Keratinocyte (primary cell): ENCODE results near the gene S1PR2. TPM values are rescaled to one million over a fixed set of nuclear protein-coding genes. Genes with fewer than 3 reads are reported as not detected.

Experiments used
- DNase-seq: peaks from one replicate; pipeline ENCODE4 v3.0.0-alpha.2; 2011; ENCODE audit warnings: low read depth, missing footprints, low spot score
- FAIRE-seq: peaks from 2 replicates; lab custom pipeline; 2011; peaks lifted over from hg19 to GRCh38; lab: Jason Lieb, UNC
- H2AFZ ChIP-seq: 2 replicates; pipeline ENCODE4 v1.6.0; 2012; ENCODE audit warnings: low read length, control low read depth, inconsistent platforms; ENCODE audit not compliant: control insufficient read depth
- H3K27ac ChIP-seq: 2 replicates; pipeline ENCODE4 v1.5.1; 2011; ENCODE audit warnings: low read length; ENCODE audit not compliant: control insufficient read depth, insufficient read depth
- H3K27me3 ChIP-seq: 3 replicates; pipeline ENCODE4 v1.6.0; 2011; ENCODE audit warnings: low read length; ENCODE audit not compliant: control insufficient read depth, insufficient read depth; ENCODE audit errors: extremely low read depth
- H3K36me3 ChIP-seq, 2 experiments: 2 replicates in 1 of 2; 3 replicates in 1 of 2; pipeline ENCODE4 v1.5.1; 2011; ENCODE audit warnings: low read length in 2 of 2, mild to moderate bottlenecking in 1 of 2; ENCODE audit not compliant: control insufficient read depth in 2 of 2, insufficient read depth in 2 of 2; ENCODE audit errors: extremely low read depth in 1 of 2
- H3K4me1 ChIP-seq: 3 replicates; pipeline ENCODE4 v1.5.1; 2011; ENCODE audit warnings: low read length; ENCODE audit not compliant: control insufficient read depth, insufficient read depth; ENCODE audit errors: extremely low read depth
- H3K4me2 ChIP-seq: 3 replicates; pipeline ENCODE4 v1.6.0; 2011; ENCODE audit warnings: low read depth, low read length; ENCODE audit not compliant: control insufficient read depth, insufficient read depth; ENCODE audit errors: extremely low read depth
- H3K4me3 ChIP-seq, 3 experiments: fragments of 200-600 bp in 1 of 3; sonication (generic) in 1 of 3; 2 replicates in 2 of 3; 3 replicates in 1 of 3; pipeline ENCODE4 v1.5.1; 2011 to 2016; ENCODE audit warnings: low read length in 3 of 3, mild to moderate bottlenecking in 3 of 3, control low read depth in 2 of 3, inconsistent platforms in 1 of 3, low read depth in 1 of 3, mixed read lengths in 1 of 3, mixed run types in 1 of 3, moderate library complexity in 1 of 3; ENCODE audit not compliant: control insufficient read depth in 2 of 3, insufficient read depth in 2 of 3; ENCODE audit errors: extremely low read depth in 1 of 3
- H3K79me2 ChIP-seq: 2 replicates; pipeline ENCODE4 v1.6.0; 2012; ENCODE audit warnings: low read length; ENCODE audit not compliant: control insufficient read depth, insufficient read depth
- H3K9ac ChIP-seq: 3 replicates; pipeline ENCODE4 v1.6.0; 2011; ENCODE audit warnings: low read length; ENCODE audit not compliant: control insufficient read depth, insufficient read depth; ENCODE audit errors: extremely low read depth
- H3K9me1 ChIP-seq: 3 replicates; pipeline ENCODE4 v1.6.0; 2011; ENCODE audit warnings: low read length; ENCODE audit not compliant: control insufficient read depth, insufficient read depth; ENCODE audit errors: extremely low read depth
- H3K9me3 ChIP-seq: 2 replicates; pipeline ENCODE4 v1.5.1; 2012; ENCODE audit warnings: low read depth, low read length; ENCODE audit not compliant: control insufficient read depth
- H4K20me1 ChIP-seq: 3 replicates; pipeline ENCODE4 v1.6.0; 2011; ENCODE audit warnings: low read length; ENCODE audit not compliant: control insufficient read depth, insufficient read depth; ENCODE audit errors: extremely low read depth
- CTCF ChIP-seq, 3 experiments: IDR thresholded peaks in 1 of 3; conservative IDR thresholded peaks in 1 of 3; optimal IDR thresholded peaks in 1 of 3; 2 replicates in 2 of 3; 3 replicates in 1 of 3; pipeline versions ENCODE3 to v1.5.1; 2011; ENCODE audit warnings: low read length in 3 of 3, mild to moderate bottlenecking in 3 of 3, moderate library complexity in 2 of 3, control low read depth in 1 of 3, inconsistent platforms in 1 of 3; ENCODE audit not compliant: insufficient read depth in 2 of 3; ENCODE audit errors: extremely low read depth in 1 of 3
- EZH2 ChIP-seq: IDR thresholded peaks from one replicate; pipeline ENCODE4 v1.6.1; 2012; ENCODE audit warnings: inconsistent platforms, mild to moderate bottlenecking, low read length, moderate library complexity
- dilution Hi-C: fragments of 300-500 bp; cut with MboI; formaldehyde crosslinking; loops from one replicate; pipeline ENCODE4 v1.7.0; 2020; ENCODE audit warnings: low sequenced_read_pairs; ENCODE audit not compliant: extremely low pct_ligation_motif_present
- polyA plus RNA-seq, 5 experiments: library from polyadenylated mRNA; depleted of rRNA in 3 of 5; stranded (reverse) in 3 of 5; stranded (forward) in 1 of 5; unstranded in 1 of 5; fragments of >200 nt; gene quantifications; 1 replicate in 1 of 5; 2 replicates in 3 of 5; 3 replicates in 1 of 5; pipeline versions ENCODE4 v1.2.1 to v1.2.3, GENCODE V29; 2011 to 2012; ENCODE audit warnings: missing spikeins in 2 of 5, low read depth in 1 of 5, low replicate concordance in 1 of 5

S1PR2 gene
- polyA plus RNA-seq, 1 donor (not counting 4 experiments of a cell fraction or from before 2014, with no cell fraction given), result 1.6 TPM

- Histone ChIP-seq H3K4me2 (no peak overlapping the region), H3K9me1 (no peaks in the 10 kb centered on the region), H3K79me2 (no peaks in the 10 kb centered on the region), H4K20me1 (no peaks in the 10 kb centered on the region), H3K9me3 (no peaks in the 10 kb centered on the region), H3K4me3 (no peak overlapping the region), H2AFZ (no peak overlapping the region), H3K4me1 (no peaks in the 10 kb centered on the region), H3K27ac (no peak overlapping the region), H3K27me3 (no peaks in the 10 kb centered on the region), H3K9ac (no peak overlapping the region), H3K36me3 (no peaks in the 10 kb centered on the region)
- no peak for TF ChIP-seq EZH2
- no peak for TF ChIP-seq CTCF (optimal IDR thresholded peaks at IDR 0.05 in 1 of 3, IDR thresholded peaks at IDR 0.05 in 1 of 3, conservative IDR thresholded peaks at IDR 0.05 in 1 of 3; ENCODE audit: extremely low read depth in 1 of 3, insufficient read depth in 2 of 3, low read length in 3 of 3)
- DNase-seq (no peak), FAIRE-seq (no peak)
- dilution Hi-C loops, result no loop called here
These were observed 3.8 kb downstream of the S1PR2 start for GRCh38 chr19:10227026-10227971.

- H3K4me1 ChIP-seq, result no peaks in the 10 kb centered on the region
- H3K27ac ChIP-seq, result no peak overlapping the region
- H2AFZ ChIP-seq, result no peak overlapping the region
- H4K20me1 ChIP-seq, result no peaks in the 10 kb centered on the region
- no peak for FAIRE-seq
- no peaks in the 10 kb centered on the region for H3K9me3 ChIP-seq
- H3K27me3 ChIP-seq, result no peaks in the 10 kb centered on the region
- no peak overlapping the region for H3K9ac ChIP-seq
- no peaks in the 10 kb centered on the region for H3K79me2 ChIP-seq
- no peak overlapping the region for H3K4me3 ChIP-seq
- DNase-seq, result no peak
- no peaks in the 10 kb centered on the region for H3K9me1 ChIP-seq
- H3K36me3 ChIP-seq, result no peaks in the 10 kb centered on the region
- TF ChIP-seq EZH2 (no peak), CTCF (optimal IDR thresholded peaks at IDR 0.05 in 1 of 3, IDR thresholded peaks at IDR 0.05 in 1 of 3, conservative IDR thresholded peaks at IDR 0.05 in 1 of 3; ENCODE audit: extremely low read depth in 1 of 3, insufficient read depth in 2 of 3, low read length in 3 of 3) (no peak)
- dilution Hi-C loops, result no loop called here
- no peak overlapping the region for H3K4me2 ChIP-seq
These were observed 4.6 kb downstream of the S1PR2 start for GRCh38 chr19:10226376-10227025.
